B cell (primary cell): Measurements from ENCODE around the gene ISG15.
"Not testable (repeated sequence)": the region's sequence is repeated elsewhere in the genome, so short reads cannot be mapped to it uniquely, and the experiment has no call there.

Source experiments
- CTCF ChIP-seq: fragments of 200-600 bp; IDR thresholded peaks from one replicate; pipeline ENCODE4 v1.8.0; 2022; ENCODE audit warnings: antibody characterized with exemption, mild to moderate bottlenecking
- EZH2 ChIP-seq: IDR thresholded peaks from 2 replicates; pipeline ENCODE4 v1.6.1; 2012; ENCODE audit warnings: borderline replicate concordance, low read depth, mild to moderate bottlenecking, moderate library complexity, low read length; ENCODE audit not compliant: insufficient read depth, poor library complexity, severe bottlenecking

GRCh38 chr1:1012736-1013104 is 577 bp upstream of the ISG15 start:
- not testable (repeated sequence) for TF ChIP-seq CTCF, EZH2
